Hematopoietic multipotent progenitor cell treated with erythropoietin and hydrocortisone succinate and interleukin-3 and kit ligand, for 15 days (in vitro differentiated cells): Measurements from ENCODE around the gene IL2RA.
A peak's percentile ranks its signal among the peaks of the same experiment; 100 is the strongest.

Source experiments
- DNase-seq: peaks from one replicate; pipeline ENCODE4 v3.0.0-alpha.2; 2015; ENCODE audit warnings: low spot score

Gene IL2RA

DNA sequence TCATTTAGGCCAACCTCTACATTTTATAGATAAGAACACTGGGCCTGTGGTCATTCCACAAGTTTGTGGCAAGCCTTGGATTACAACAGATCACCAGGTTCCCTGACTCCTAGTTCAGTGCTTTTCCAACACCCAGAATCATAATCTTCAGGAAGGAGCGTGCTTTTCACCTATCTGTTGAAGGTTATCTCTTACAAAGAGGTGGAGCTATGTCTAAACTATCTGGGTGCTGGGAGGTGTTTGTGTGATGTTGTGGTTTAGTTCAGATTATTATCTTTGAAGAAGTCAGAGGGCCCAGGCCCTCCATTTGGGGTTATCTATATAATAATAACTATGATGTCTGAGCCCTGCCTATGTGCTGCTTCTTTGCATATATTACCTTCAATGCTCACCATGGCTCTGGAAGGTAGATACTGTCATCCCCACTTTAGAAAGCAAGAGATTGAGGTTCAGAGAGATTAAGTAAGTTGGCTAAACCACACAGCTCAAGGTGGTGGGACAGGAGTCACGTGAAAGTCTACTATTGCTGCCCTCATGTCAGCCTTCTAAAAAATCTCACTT is 24.0 kb downstream of the IL2RA start:
- DNase-seq = no peak

- DNase-seq = no peak
Observed at GRCh38 chr10:6037422-6037821, 24.7 kb downstream of the IL2RA start.

DNA sequence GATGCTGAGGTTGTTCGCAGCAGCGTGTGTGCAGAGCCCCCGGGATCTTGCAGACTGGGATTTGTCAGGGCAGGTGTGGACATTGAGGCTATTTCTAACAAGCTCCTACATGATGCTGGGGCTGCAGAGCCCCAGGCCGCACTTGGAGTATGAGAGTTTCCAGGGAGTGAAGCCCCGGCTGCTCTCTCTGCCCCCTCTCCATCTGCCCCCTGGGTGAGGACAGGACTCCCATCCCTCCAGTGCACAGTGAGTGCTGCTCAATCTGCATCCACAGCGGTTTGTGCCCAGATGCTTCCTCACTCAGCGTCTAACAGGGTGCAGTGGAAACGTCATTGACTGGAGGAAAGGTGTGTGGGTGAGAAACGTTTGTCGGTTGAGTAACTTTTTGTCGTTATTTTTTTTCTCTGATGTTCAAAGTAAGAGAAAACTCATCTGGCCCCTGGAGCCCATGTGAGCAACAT is 25.3 kb downstream of the IL2RA start:
- no peak for DNase-seq

DNA sequence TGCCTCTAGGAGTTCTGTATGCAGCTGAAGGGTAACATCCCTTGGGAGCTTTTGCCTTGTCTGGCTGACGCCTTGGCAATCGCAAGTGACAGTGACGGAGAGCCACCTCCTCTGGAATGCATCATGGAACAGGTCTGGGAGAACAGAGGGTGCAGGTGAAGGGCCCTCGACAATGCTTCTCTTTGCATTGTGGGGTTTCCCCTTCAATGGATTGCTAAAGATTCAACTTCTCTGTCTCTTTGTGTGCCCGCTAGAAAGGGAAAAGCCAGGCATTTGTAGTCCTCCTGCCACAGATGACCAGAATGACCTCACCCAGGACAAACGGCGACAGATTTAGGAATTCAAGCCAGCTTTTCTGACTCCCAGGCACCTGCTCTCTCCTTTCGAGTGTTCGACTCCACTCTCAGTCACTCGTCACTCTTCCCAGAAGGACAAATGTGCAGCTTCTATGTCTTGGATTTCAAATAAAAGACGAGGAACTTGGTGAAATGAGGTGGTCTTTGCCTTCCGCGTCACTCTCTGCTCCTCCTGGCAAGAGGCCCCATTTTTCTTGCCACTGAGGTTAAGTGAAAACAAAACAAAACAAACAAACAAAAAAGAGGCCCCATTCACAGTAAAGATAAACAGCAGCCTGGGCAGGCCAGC is 26.1 kb downstream of the IL2RA start:
- DNase-seq = no peak

GRCh38 chr10:6035101-6035834 is 26.9 kb downstream of the IL2RA start:
- DNase-seq = no peak

- no peak for DNase-seq
Observed at GRCh38 chr10:6034371-6034770, 27.8 kb downstream of the IL2RA start.

GRCh38 chr10:6033954-6034353 is 28.2 kb downstream of the IL2RA start:
- no peak for DNase-seq

- no peak for DNase-seq
Observed at GRCh38 chr10:6030940-6031339, 31.2 kb downstream of the IL2RA start.

DNA sequence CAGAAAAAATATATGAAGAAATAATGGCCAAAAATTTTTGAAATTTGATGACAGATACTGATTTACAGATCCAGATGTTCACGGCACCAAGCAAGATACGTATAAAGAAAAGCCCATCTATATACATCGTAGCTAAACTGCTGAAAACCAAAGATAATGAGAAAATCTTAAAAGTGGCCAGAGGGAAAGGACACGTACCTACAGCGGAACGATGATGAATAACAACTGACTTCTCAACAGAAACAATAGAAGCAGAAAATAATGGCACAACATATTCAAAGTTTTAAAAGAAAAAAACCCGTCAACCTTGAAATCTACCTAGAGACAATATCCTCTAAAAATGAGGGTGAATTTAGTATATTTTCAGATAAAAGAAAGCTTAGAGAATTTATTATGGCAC is 31.9 kb downstream of the IL2RA start:
- DNase-seq = no peak

- no peak for DNase-seq
Observed at GRCh38 chr10:6027929-6028328, 34.2 kb downstream of the IL2RA start.

- DNase-seq = no peak
Observed at GRCh38 chr10:6025683-6026255, 36.4 kb downstream of the IL2RA start.

DNA sequence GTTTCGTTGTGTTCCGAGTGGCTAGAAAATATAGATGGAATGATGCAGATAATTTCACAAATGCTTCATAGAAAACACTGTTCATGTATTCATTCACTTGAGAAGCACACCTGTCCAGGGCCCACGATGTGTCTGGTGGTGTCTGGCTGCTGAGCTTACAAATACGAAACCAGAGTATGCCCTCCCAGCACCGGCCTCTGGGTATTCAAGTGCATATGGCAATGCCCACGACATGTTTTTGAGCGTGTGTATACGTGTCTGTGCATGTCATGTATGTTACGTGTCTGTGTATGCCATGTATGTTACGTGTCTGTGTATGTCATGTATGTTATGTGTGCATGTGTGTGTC is 37.9 kb downstream of the IL2RA start:
- DNase-seq = no peak

GRCh38 chr10:6023661-6024333 is 38.4 kb downstream of the IL2RA start:
- no peak for DNase-seq

DNA sequence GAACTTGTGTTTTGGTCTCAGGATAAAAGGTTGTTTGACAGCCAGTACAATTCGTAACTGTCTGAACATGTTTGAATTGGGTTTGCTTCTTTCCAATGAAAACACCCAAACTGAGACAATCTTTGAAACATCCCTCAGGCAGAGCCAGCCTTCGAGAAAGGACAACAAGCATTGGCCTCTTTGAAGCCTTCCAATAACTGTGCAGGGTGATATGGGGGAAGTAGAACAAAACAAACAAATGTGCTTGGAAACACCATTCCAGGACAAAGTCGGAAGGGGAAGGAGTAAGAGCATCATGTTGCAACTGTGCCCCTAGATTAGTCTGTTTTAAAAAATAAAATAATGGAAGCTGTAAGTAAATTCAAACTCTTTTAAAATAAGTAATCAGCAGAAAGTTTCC is 39.5 kb downstream of the IL2RA start:
- DNase-seq = no peak

- no peak for DNase-seq
Observed at GRCh38 chr10:6020826-6021225, 41.3 kb downstream of the IL2RA start.

DNA sequence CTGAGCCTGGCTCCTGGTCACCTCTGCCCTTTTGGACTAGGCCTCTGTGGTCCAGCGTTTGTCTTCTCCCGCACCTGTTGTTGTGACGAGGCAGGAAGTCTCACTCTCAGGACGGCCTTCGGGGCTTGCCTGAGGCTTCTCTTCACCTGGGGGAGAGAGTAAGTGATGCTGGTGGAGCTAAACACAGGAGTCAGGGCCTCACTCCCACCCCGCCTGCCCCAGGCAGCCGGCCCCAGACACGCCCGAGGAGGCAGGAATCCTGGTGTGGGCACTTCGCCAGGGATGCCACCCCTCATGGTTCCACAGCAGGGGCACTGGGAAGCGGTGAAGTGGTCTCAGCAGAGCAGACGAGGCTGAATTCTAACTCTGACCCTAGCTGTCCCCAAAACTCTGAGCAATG is 42.4 kb downstream of the IL2RA start:
- DNase-seq = no peak

- no peak for DNase-seq
Observed at GRCh38 chr10:6019010-6019782, 43.0 kb downstream of the IL2RA start.

GRCh38 chr10:6018422-6018821 is 43.7 kb downstream of the IL2RA start:
- no peak for DNase-seq

GRCh38 chr10:6017781-6018354 is 44.3 kb downstream of the IL2RA start:
- DNase-seq = no peak

DNA sequence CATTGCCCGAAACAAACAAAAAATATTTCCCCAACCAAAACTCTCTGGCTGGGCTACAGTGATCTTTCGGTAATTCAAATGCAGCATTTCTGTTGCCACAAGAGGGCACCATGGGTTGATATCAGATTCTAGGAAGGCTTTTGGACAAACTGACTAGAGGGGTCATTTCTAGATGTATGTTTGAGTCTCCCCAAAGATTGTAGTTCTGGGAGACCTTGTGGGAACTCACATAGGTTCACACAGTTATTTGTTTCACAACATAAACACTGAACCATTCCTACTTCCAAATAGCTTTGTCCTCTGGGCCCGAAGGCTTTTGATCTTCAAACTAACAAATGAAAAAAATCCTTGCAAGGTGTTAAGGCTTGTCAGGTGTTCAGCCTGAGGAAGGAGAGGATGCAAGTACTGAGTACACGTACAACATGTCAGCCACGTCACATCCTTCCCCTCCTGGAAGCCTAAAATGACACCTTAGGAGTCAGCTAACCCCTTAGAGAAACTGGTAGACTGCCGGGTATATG is 47.9 kb downstream of the IL2RA start:
- DNase-seq = peak; percentile 82
